MM.1S (cell line): Measurements from ENCODE around the gene FCHO2.
"Not testable (repeated sequence)": the region's sequence is repeated elsewhere in the genome, so short reads cannot be mapped to it uniquely, and the experiment has no call there.

Source experiments
- DNase-seq: peaks from one replicate; pipeline ENCODE4 v3.0.0-alpha.2; 2015
- H2AFZ ChIP-seq: fragments of 300-600 bp; sonication (generic); 2 replicates; pipeline ENCODE4 v1.6.0; 2016; ENCODE audit warnings: antibody characterized with exemption, low read length
- H3F3A ChIP-seq: fragments of 300-600 bp; sonication (generic); 2 replicates; pipeline ENCODE4 v1.6.1; 2016; ENCODE audit warnings: mild to moderate bottlenecking, antibody characterized with exemption, low read length, moderate library complexity, mixed read lengths; ENCODE audit not compliant: insufficient read depth
- H3K27ac ChIP-seq: fragments of 300-600 bp; sonication (generic); 2 replicates; pipeline ENCODE4 v1.5.1; 2016; ENCODE audit warnings: mild to moderate bottlenecking, low read length
- H3K27me3 ChIP-seq: fragments of 300-600 bp; sonication (generic); replicated peaks from 2 replicates; pipeline ENCODE4 v1.6.0; 2016; ENCODE audit warnings: low read length; ENCODE audit not compliant: insufficient read depth
- H3K36me3 ChIP-seq: fragments of 300-600 bp; sonication (generic); replicated peaks from 2 replicates; pipeline ENCODE4 v1.6.1; 2016; ENCODE audit warnings: mild to moderate bottlenecking, low read length, mixed read lengths; ENCODE audit not compliant: insufficient read depth
- H3K4me1 ChIP-seq: fragments of 300-600 bp; sonication (generic); 2 replicates; pipeline ENCODE4 v1.6.1; 2016; ENCODE audit warnings: low read length, mixed read lengths
- H3K4me2 ChIP-seq: fragments of 300-600 bp; sonication (generic); 2 replicates; pipeline ENCODE4 v1.6.0; 2016; ENCODE audit warnings: low read depth, low read length
- H3K4me3 ChIP-seq: fragments of 300-600 bp; sonication (generic); 2 replicates; pipeline ENCODE4 v1.5.1; 2016; ENCODE audit warnings: low read length, mixed read lengths
- H3K79me2 ChIP-seq: fragments of 300-600 bp; sonication (generic); 2 replicates; pipeline ENCODE4 v1.6.1; 2016; ENCODE audit warnings: mixed run types, low read length, mixed read lengths
- H3K9ac ChIP-seq: fragments of 300-600 bp; sonication (generic); 2 replicates; pipeline ENCODE4 v1.6.1; 2016; ENCODE audit warnings: low read length, mixed read lengths
- H3K9me2 ChIP-seq: fragments of 300-600 bp; sonication (generic); replicated peaks from 2 replicates; pipeline ENCODE4 v1.6.1; 2016; ENCODE audit warnings: mild to moderate bottlenecking, low read length, mixed read lengths; ENCODE audit not compliant: insufficient read depth
- H3K9me3 ChIP-seq: fragments of 300-600 bp; sonication (generic); replicated peaks from 2 replicates; pipeline ENCODE4 v1.6.1; 2016; ENCODE audit warnings: mild to moderate bottlenecking, low read length, mixed read lengths; ENCODE audit not compliant: insufficient read depth
- H4K20me1 ChIP-seq: fragments of 300-600 bp; sonication (generic); 2 replicates; pipeline ENCODE4 v1.6.1; 2016; ENCODE audit warnings: mild to moderate bottlenecking, low read length, moderate library complexity, mixed read lengths; ENCODE audit not compliant: insufficient read depth
- EZH2 ChIP-seq: fragments of 300-600 bp; sonication (generic); optimal IDR thresholded peaks from 2 replicates; pipeline ENCODE3; 2017; ENCODE audit warnings: low read depth, mild to moderate bottlenecking, antibody characterized with exemption, low read length, mixed read lengths
- EZH2phosphoT487 ChIP-seq: fragments of 300-600 bp; sonication (generic); IDR thresholded peaks from 2 replicates; pipeline ENCODE4 v1.6.1; 2018; ENCODE audit warnings: antibody characterized with exemption, low read length
- TF ChIP-seq, protein P1 (sequence below): fragments of 300-600 bp; sonication (generic); IDR thresholded peaks from 2 replicates; pipeline ENCODE4 v1.5.1; 2016; ENCODE audit warnings: antibody characterized with exemption, low read length, mixed read lengths

FCHO2 gene

DNA sequence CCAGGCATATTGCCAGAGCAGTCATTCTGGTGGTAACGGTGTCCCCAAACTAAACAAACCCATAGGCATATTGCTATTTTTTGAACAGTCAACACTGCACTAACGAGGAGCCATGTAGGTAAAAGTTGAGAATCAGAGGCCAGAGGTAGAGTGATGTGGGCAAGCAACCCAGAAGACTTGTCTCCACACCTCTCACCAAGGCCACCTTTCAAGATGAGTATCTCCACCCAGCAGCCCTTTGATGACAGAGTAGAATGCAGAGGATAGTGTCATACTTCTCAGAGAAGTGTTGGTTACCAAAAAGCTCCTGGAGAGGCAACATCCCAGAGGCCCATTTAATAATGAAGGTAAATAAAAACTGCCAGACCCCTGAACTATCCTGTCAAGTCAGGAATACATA, 63.9 kb downstream of the FCHO2 start:
- Histone ChIP-seq H3K4me1 (no peaks in the 10 kb centered on the region), H3K9me2 (no peaks in the 10 kb centered on the region), H3K36me3 (no peaks in the 10 kb centered on the region), H3F3A (no peaks in the 10 kb centered on the region), H2AFZ (no peak overlapping the region), H3K27me3 (no peaks in the 10 kb centered on the region), H3K4me2 (no peak overlapping the region), H3K27ac (no peak overlapping the region), H3K4me3 (no peak overlapping the region), H4K20me1 (no peaks in the 10 kb centered on the region), H3K9me3 (no peaks in the 10 kb centered on the region), H3K9ac (no peak overlapping the region), H3K79me2 (no peaks in the 10 kb centered on the region)
- TF ChIP-seq, protein P1, sequence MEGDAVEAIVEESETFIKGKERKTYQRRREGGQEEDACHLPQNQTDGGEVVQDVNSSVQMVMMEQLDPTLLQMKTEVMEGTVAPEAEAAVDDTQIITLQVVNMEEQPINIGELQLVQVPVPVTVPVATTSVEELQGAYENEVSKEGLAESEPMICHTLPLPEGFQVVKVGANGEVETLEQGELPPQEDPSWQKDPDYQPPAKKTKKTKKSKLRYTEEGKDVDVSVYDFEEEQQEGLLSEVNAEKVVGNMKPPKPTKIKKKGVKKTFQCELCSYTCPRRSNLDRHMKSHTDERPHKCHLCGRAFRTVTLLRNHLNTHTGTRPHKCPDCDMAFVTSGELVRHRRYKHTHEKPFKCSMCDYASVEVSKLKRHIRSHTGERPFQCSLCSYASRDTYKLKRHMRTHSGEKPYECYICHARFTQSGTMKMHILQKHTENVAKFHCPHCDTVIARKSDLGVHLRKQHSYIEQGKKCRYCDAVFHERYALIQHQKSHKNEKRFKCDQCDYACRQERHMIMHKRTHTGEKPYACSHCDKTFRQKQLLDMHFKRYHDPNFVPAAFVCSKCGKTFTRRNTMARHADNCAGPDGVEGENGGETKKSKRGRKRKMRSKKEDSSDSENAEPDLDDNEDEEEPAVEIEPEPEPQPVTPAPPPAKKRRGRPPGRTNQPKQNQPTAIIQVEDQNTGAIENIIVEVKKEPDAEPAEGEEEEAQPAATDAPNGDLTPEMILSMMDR = no peak
- DNase-seq = no peak

DNA sequence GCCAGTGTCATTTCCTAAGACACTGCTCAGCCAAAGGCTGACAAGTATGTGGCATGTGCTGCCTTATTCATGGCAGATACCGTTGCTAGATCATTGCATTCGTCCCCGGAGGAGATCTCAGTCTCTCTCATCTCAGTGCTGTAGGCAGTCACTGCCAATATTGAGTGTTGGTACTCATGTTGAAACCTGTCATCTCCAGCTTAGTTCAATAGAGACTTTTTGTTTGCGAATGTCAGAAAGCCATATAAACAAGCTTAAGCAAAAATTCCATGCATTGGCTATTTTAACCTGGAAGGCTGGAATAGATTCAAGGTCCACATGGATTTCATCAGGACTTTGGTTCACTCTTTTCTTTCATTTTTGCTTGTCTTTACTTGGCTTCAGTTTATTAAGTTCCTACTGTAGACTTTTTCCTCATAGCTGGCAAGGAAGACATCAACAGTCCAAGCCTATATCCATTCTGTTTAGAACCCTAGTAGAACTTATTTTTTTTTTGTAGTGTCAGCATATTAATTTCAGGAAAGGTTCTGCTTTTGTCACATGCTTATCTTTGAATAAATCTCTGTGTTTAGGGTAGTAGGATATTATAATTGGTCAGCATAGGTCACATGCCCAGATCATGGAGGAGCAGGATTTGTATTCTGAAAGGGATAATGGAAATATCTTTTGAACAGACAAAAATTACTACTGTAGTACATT, 66.8 kb downstream of the FCHO2 start:
- Histone ChIP-seq H3K9ac (no peak overlapping the region), H3K4me3 (no peak overlapping the region), H3K27ac (no peak overlapping the region), H3K4me2 (no peak overlapping the region), H3K27me3 (no peaks in the 10 kb centered on the region), H4K20me1 (no peaks in the 10 kb centered on the region), H3K9me2 (no peaks in the 10 kb centered on the region), H2AFZ (no peak overlapping the region), H3K4me1 (no peaks in the 10 kb centered on the region), H3K36me3 (no peaks in the 10 kb centered on the region), H3F3A (no peaks in the 10 kb centered on the region), H3K9me3 (no peaks in the 10 kb centered on the region), H3K79me2 (no peaks in the 10 kb centered on the region)
- DNase-seq = no peak
- TF ChIP-seq EZH2 = no peak
- TF ChIP-seq EZH2phosphoT487 = no peak
- TF ChIP-seq, protein P1 = no peak

DNA sequence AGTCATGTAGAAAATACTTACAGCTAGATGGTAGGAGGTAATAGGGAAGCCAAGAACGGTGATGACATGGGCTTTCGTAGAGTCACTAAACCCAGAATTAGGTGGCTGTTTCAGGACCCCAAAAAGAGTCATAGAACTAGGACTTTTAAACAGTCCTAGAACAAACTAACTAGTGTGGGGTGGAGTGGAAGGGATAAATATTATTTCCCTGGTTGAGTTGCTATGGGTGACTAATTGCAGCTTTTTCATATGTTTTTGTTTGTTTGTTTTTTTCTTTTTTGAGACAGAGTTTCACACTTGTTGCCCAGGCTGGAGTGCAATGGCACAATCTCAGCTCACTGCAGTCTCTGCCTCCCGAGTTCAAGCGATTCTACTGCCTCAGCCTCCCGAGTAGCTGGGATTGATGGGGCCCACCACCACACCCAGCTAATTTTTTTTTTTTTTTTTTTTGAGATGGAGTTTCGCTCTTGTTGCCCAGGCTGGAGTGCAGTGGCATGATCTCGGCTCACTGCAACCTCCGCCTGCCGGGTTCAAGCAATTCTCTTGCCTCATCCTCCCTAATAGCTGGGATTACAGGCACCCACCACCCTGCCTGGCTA, 69.2 kb downstream of the FCHO2 start:
- not testable (repeated sequence) for H3K4me1 ChIP-seq, H3K36me3 ChIP-seq, H4K20me1 ChIP-seq, H3F3A ChIP-seq, H3K27ac ChIP-seq, H3K79me2 ChIP-seq, H3K9me3 ChIP-seq, H2AFZ ChIP-seq, H3K4me2 ChIP-seq, H3K27me3 ChIP-seq, H3K9ac ChIP-seq, H3K9me2 ChIP-seq, H3K4me3 ChIP-seq, DNase-seq

DNA sequence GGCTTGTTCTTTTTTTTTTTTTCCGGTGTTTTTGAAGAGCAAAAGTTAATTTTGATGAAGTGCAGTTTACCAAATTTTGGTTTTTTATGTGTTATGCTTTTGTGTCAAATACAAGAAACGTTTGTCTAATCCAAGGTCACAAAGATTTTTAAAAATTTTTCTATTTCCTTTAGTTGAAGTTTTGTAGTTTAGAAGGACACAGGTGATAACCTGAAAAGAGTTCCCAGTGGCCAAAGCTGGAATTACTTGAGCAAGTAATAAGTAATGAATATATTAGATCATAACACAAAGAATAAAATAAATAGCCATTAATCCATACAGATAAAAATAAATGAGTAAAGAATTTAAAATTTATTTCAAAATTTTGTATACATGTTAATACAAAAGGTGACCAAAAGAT, 71.5 kb downstream of the FCHO2 start:
- H4K20me1 ChIP-seq = no peaks in the 10 kb centered on the region
- no peak for DNase-seq
- no peaks in the 10 kb centered on the region for H3K79me2 ChIP-seq

More for the DNA sequence above, 71.5 kb downstream of the FCHO2 start:
- Histone ChIP-seq H3K9ac (no peak overlapping the region), H3K9me2 (no peaks in the 10 kb centered on the region), H3K4me1 (peaks cover 17% of the 10 kb centered on the region), H3K9me3 (no peaks in the 10 kb centered on the region), H3F3A (peaks cover 7% of the 10 kb centered on the region), H3K27me3 (no peaks in the 10 kb centered on the region), H3K4me2 (no peak overlapping the region), H3K36me3 (no peaks in the 10 kb centered on the region), H2AFZ (no peak overlapping the region), H3K27ac (no peak overlapping the region), H3K4me3 (no peak overlapping the region)
- TF ChIP-seq EZH2phosphoT487 = no peak
- TF ChIP-seq, protein P1 = no peak
- TF ChIP-seq EZH2 = no peak
